Left lobe of liver (tissue), 2 donors: ENCODE results near the gene FHIT. TPM values are rescaled to one million over a fixed set of nuclear protein-coding genes. Genes with fewer than 3 reads are reported as not detected.

Experiments used
- ATAC-seq: fragments of 200-7000 bp; cut with Tn5 transposase; one replicate; pipeline ENCODE4 v1.9.1; 2020; ENCODE audit warnings: mild to moderate bottlenecking, moderate library complexity
- DNase-seq: peaks from one replicate; pipeline ENCODE4 v3.0.0-alpha.2; 2020; ENCODE audit warnings: low spot score
- total RNA-seq: library from RNA; stranded (reverse); gene quantifications from one replicate; pipeline ENCODE4 v1.2.1, GENCODE V29; 2021
- donor health status: DM: no; HTN: no; CAD: no; lungs with moderate emphysema.
- donor health status: DM: no; HTN: yes; CAD: no.

FHIT gene
- total RNA-seq, 1 donor from 2014 or later, result 5.1 TPM

GRCh38 chr3:60531759-60532158 is 719.5 kb downstream of the FHIT start:
- DNase-seq, result no peak
- ATAC-seq, result no peak

- no peak for DNase-seq
Measured at GRCh38 chr3:60528651-60529050, 722.6 kb downstream of the FHIT start.

GRCh38 chr3:60523536-60523935 is 727.7 kb downstream of the FHIT start:
- DNase-seq (no peak), ATAC-seq (peak; percentile 64)

More at GRCh38 chr3:60528651-60529050, 722.6 kb downstream of the FHIT start:
- ATAC-seq, result no peak

GRCh38 chr3:60517134-60517533 is 734.1 kb downstream of the FHIT start:
- no peak for ATAC-seq
- no peak for DNase-seq

- ATAC-seq, result no peak
- DNase-seq, result no peak
Measured at GRCh38 chr3:60514866-60515265, 736.4 kb downstream of the FHIT start.

GRCh38 chr3:60514085-60514649 is 737.1 kb downstream of the FHIT start:
- no peak for DNase-seq
- no peak for ATAC-seq

GRCh38 chr3:60513241-60513640 is 738.0 kb downstream of the FHIT start:
- no peak for DNase-seq
- no peak for ATAC-seq

- DNase-seq (no peak), ATAC-seq (no peak)
Measured at GRCh38 chr3:60512506-60512905, 738.7 kb downstream of the FHIT start.

- no peak for DNase-seq
Measured at GRCh38 chr3:60509471-60509870, 741.8 kb downstream of the FHIT start.

GRCh38 chr3:60504827-60505457 is 746.3 kb downstream of the FHIT start:
- ATAC-seq (no peak), DNase-seq (no peak)

More at GRCh38 chr3:60509471-60509870, 741.8 kb downstream of the FHIT start:
- ATAC-seq, result no peak

- DNase-seq, result no peak
- ATAC-seq, result no peak
Measured at GRCh38 chr3:60501314-60501713, 749.9 kb downstream of the FHIT start.

- no peak for ATAC-seq
- DNase-seq, result no peak
Measured at GRCh38 chr3:60497902-60498301, 753.4 kb downstream of the FHIT start.

GRCh38 chr3:60490992-60491391 is 760.3 kb downstream of the FHIT start:
- no peak for DNase-seq
- no peak for ATAC-seq

GRCh38 chr3:60475096-60475495 is 776.2 kb downstream of the FHIT start:
- no peak for ATAC-seq

GRCh38 chr3:60469481-60469880 is 781.8 kb downstream of the FHIT start:
- no peak for ATAC-seq

More at GRCh38 chr3:60475096-60475495, 776.2 kb downstream of the FHIT start:
- DNase-seq, result no peak

GRCh38 chr3:60463685-60464084 is 787.6 kb downstream of the FHIT start:
- DNase-seq, result no peak
- ATAC-seq, result no peak

More at GRCh38 chr3:60469481-60469880, 781.8 kb downstream of the FHIT start:
- no peak for DNase-seq

GRCh38 chr3:60461267-60461666 is 790.0 kb downstream of the FHIT start:
- no peak for DNase-seq
- no peak for ATAC-seq

- no peak for ATAC-seq
- no peak for DNase-seq
Measured at GRCh38 chr3:60456180-60456579, 795.1 kb downstream of the FHIT start.

GRCh38 chr3:60453326-60453725 is 797.9 kb downstream of the FHIT start:
- DNase-seq (no peak), ATAC-seq (no peak)

GRCh38 chr3:60448696-60449095 is 802.6 kb downstream of the FHIT start:
- no peak for ATAC-seq
- no peak for DNase-seq

GRCh38 chr3:60445446-60445845 is 805.8 kb downstream of the FHIT start:
- DNase-seq, result no peak
- ATAC-seq, result no peak

GRCh38 chr3:60444898-60445437 is 806.3 kb downstream of the FHIT start:
- DNase-seq (no peak), ATAC-seq (no peak)

- ATAC-seq (no peak), DNase-seq (no peak)
Measured at GRCh38 chr3:60440869-60441268, 810.4 kb downstream of the FHIT start.
